MM.1S (cell line): Measurements from ENCODE around the gene UBD.

Source experiments
- DNase-seq: peaks from one replicate; pipeline ENCODE4 v3.0.0-alpha.2; 2015
- H2AFZ ChIP-seq: fragments of 300-600 bp; sonication (generic); 2 replicates; pipeline ENCODE4 v1.6.0; 2016; ENCODE audit warnings: antibody characterized with exemption, low read length
- H3F3A ChIP-seq: fragments of 300-600 bp; sonication (generic); 2 replicates; pipeline ENCODE4 v1.6.1; 2016; ENCODE audit warnings: mild to moderate bottlenecking, antibody characterized with exemption, low read length, moderate library complexity, mixed read lengths; ENCODE audit not compliant: insufficient read depth
- H3K27ac ChIP-seq: fragments of 300-600 bp; sonication (generic); 2 replicates; pipeline ENCODE4 v1.5.1; 2016; ENCODE audit warnings: mild to moderate bottlenecking, low read length
- H3K27me3 ChIP-seq: fragments of 300-600 bp; sonication (generic); replicated peaks from 2 replicates; pipeline ENCODE4 v1.6.0; 2016; ENCODE audit warnings: low read length; ENCODE audit not compliant: insufficient read depth
- H3K36me3 ChIP-seq: fragments of 300-600 bp; sonication (generic); replicated peaks from 2 replicates; pipeline ENCODE4 v1.6.1; 2016; ENCODE audit warnings: mild to moderate bottlenecking, low read length, mixed read lengths; ENCODE audit not compliant: insufficient read depth
- H3K4me1 ChIP-seq: fragments of 300-600 bp; sonication (generic); 2 replicates; pipeline ENCODE4 v1.6.1; 2016; ENCODE audit warnings: low read length, mixed read lengths
- H3K4me2 ChIP-seq: fragments of 300-600 bp; sonication (generic); 2 replicates; pipeline ENCODE4 v1.6.0; 2016; ENCODE audit warnings: low read depth, low read length
- H3K4me3 ChIP-seq: fragments of 300-600 bp; sonication (generic); 2 replicates; pipeline ENCODE4 v1.5.1; 2016; ENCODE audit warnings: low read length, mixed read lengths
- H3K79me2 ChIP-seq: fragments of 300-600 bp; sonication (generic); 2 replicates; pipeline ENCODE4 v1.6.1; 2016; ENCODE audit warnings: mixed run types, low read length, mixed read lengths
- H3K9ac ChIP-seq: fragments of 300-600 bp; sonication (generic); 2 replicates; pipeline ENCODE4 v1.6.1; 2016; ENCODE audit warnings: low read length, mixed read lengths
- H3K9me2 ChIP-seq: fragments of 300-600 bp; sonication (generic); replicated peaks from 2 replicates; pipeline ENCODE4 v1.6.1; 2016; ENCODE audit warnings: mild to moderate bottlenecking, low read length, mixed read lengths; ENCODE audit not compliant: insufficient read depth
- H3K9me3 ChIP-seq: fragments of 300-600 bp; sonication (generic); replicated peaks from 2 replicates; pipeline ENCODE4 v1.6.1; 2016; ENCODE audit warnings: mild to moderate bottlenecking, low read length, mixed read lengths; ENCODE audit not compliant: insufficient read depth
- H4K20me1 ChIP-seq: fragments of 300-600 bp; sonication (generic); 2 replicates; pipeline ENCODE4 v1.6.1; 2016; ENCODE audit warnings: mild to moderate bottlenecking, low read length, moderate library complexity, mixed read lengths; ENCODE audit not compliant: insufficient read depth
- EZH2 ChIP-seq: fragments of 300-600 bp; sonication (generic); optimal IDR thresholded peaks from 2 replicates; pipeline ENCODE3; 2017; ENCODE audit warnings: low read depth, mild to moderate bottlenecking, antibody characterized with exemption, low read length, mixed read lengths
- EZH2phosphoT487 ChIP-seq: fragments of 300-600 bp; sonication (generic); IDR thresholded peaks from 2 replicates; pipeline ENCODE4 v1.6.1; 2018; ENCODE audit warnings: antibody characterized with exemption, low read length
- TF ChIP-seq, protein P1 (sequence below): fragments of 300-600 bp; sonication (generic); IDR thresholded peaks from 2 replicates; pipeline ENCODE4 v1.5.1; 2016; ENCODE audit warnings: antibody characterized with exemption, low read length, mixed read lengths

UBD gene

GRCh38 chr6:29559524-29560287, at the start of gene UBD:
Gene UBD (minus strand): TSS chr6:29559732. CDS start chr6:29559701, 31 bp downstream.
- Histone ChIP-seq H3K9ac (no peak within 1 kb of the TSS), H3K27ac (no peak within 1 kb of the TSS), H2AFZ (no peak within 1 kb of the TSS), H3K4me1 (peaks cover 12% of the 10 kb centered on the region), H3K9me2 (no peaks in the 10 kb centered on the region), H4K20me1 (no peaks in the 10 kb centered on the region), H3F3A (no peaks in the 10 kb centered on the region), H3K79me2 (no peaks in the 10 kb centered on the region), H3K36me3 (no peaks in the 10 kb centered on the region), H3K27me3 (no peaks in the 10 kb centered on the region), H3K4me2 (0 out of 2 replicates have a peak within 1 kb of the TSS, but pooled peaks have one; percentile 1), H3K4me3 (no peak within 1 kb of the TSS), H3K9me3 (no peaks in the 10 kb centered on the region)
- TF ChIP-seq EZH2 (no peak), EZH2phosphoT487 (no peak)
- TF ChIP-seq, protein P1, sequence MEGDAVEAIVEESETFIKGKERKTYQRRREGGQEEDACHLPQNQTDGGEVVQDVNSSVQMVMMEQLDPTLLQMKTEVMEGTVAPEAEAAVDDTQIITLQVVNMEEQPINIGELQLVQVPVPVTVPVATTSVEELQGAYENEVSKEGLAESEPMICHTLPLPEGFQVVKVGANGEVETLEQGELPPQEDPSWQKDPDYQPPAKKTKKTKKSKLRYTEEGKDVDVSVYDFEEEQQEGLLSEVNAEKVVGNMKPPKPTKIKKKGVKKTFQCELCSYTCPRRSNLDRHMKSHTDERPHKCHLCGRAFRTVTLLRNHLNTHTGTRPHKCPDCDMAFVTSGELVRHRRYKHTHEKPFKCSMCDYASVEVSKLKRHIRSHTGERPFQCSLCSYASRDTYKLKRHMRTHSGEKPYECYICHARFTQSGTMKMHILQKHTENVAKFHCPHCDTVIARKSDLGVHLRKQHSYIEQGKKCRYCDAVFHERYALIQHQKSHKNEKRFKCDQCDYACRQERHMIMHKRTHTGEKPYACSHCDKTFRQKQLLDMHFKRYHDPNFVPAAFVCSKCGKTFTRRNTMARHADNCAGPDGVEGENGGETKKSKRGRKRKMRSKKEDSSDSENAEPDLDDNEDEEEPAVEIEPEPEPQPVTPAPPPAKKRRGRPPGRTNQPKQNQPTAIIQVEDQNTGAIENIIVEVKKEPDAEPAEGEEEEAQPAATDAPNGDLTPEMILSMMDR = no peak
- DNase-seq = peak; percentile 43

- H3K27me3 ChIP-seq = no peaks in the 10 kb centered on the region
- H4K20me1 ChIP-seq = no peaks in the 10 kb centered on the region
- H3K4me3 ChIP-seq = no peak overlapping the region
- H3K9ac ChIP-seq = no peak overlapping the region
- no peaks in the 10 kb centered on the region for H3K79me2 ChIP-seq
- no peak overlapping the region for H3K27ac ChIP-seq
- no peak overlapping the region for H3K4me2 ChIP-seq
- H2AFZ ChIP-seq = no peak overlapping the region
- no peaks in the 10 kb centered on the region for H3K9me3 ChIP-seq
- H3K9me2 ChIP-seq = no peaks in the 10 kb centered on the region
- H3F3A ChIP-seq = no peaks in the 10 kb centered on the region
- H3K36me3 ChIP-seq = no peaks in the 10 kb centered on the region
- TF ChIP-seq, protein P1 = no peak
- no peak for TF ChIP-seq EZH2
- no peak for TF ChIP-seq EZH2phosphoT487
- no peaks in the 10 kb centered on the region for H3K4me1 ChIP-seq
- DNase-seq = no peak
Measured at GRCh38 chr6:29608131-29608530, 48.6 kb upstream of the UBD start.

- H3K79me2 ChIP-seq = no peaks in the 10 kb centered on the region
- TF ChIP-seq, protein P1 = no peak
- TF ChIP-seq EZH2phosphoT487 (no peak), EZH2 (no peak)
- H3K27ac ChIP-seq = no peak overlapping the region
- H3K4me1 ChIP-seq = no peaks in the 10 kb centered on the region
- no peak overlapping the region for H3K4me3 ChIP-seq
- H3K9ac ChIP-seq = no peak overlapping the region
- H3K27me3 ChIP-seq = no peaks in the 10 kb centered on the region
- H3K4me2 ChIP-seq = no peak overlapping the region
- H3F3A ChIP-seq = no peaks in the 10 kb centered on the region
- H3K36me3 ChIP-seq = no peaks in the 10 kb centered on the region
- no peak for DNase-seq
- no peaks in the 10 kb centered on the region for H3K9me3 ChIP-seq
- no peaks in the 10 kb centered on the region for H3K9me2 ChIP-seq
- H4K20me1 ChIP-seq = no peaks in the 10 kb centered on the region
- H2AFZ ChIP-seq = no peak overlapping the region
Measured at GRCh38 chr6:29603930-29604329, 44.4 kb upstream of the UBD start.
